ENCODE measurements around the gene CHI3L1.

The CHI3L1 gene

DNA sequence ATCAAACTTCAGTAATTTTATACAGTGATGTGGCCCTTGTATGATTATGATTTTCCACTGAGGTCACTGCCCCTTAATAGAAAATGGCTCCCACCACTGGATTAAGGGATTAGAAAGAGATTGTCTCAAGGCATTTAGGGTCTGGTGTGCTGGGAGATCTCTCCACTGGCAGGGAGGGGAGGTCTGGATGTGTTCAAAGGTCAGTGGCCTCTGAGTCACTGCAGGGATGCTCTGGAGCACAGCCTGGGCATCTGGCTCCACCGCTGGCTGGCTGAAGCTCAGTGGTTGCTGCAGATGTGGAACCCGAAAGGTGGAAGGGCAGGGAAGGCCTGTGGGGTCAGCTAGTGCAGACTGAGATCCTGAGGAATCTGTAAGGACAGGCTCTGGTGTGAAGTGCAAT lies 18.3 kb upstream of the CHI3L1 start:
- no peak for DNase-seq

DNA sequence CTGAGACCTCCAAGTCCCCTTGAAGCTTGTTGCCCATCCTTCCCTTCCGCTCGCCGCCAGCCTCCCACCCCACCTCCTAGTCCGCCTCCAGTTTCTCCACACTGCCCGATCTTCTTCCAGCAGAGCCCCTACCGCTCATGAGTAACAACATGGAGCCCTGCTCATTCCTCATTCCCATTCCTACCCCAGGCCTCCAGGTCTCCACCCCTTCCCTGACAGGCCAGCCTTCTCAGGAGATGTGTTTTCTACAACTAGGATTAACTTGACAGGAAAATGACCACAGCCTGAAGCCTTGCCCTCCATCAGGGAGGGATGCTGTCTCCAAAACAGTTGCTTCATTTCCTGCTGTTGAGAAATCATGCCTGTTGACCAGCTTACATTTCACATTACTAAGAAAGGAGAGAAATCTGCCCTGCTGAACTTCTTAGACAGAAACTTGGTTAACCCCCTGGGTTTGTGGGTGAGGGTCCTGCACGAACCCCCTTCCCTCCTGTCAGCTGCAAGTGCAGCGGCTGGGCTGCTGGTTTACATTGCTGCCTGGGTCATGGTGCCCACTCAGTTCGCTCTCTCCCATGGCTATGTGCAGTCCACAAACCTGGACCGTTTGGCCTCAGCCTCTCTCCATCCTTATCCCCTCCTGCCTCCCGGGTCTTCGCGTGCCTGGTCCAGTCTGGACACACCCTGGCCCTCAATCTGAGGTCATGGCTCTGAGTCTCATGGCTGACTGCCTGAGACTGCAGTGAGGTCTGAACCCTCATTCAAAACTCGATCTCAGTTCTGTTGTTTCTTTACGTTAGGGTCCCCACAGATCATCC lies 16.1 kb upstream of the CHI3L1 start:
- DNase-seq = no peak

DNA sequence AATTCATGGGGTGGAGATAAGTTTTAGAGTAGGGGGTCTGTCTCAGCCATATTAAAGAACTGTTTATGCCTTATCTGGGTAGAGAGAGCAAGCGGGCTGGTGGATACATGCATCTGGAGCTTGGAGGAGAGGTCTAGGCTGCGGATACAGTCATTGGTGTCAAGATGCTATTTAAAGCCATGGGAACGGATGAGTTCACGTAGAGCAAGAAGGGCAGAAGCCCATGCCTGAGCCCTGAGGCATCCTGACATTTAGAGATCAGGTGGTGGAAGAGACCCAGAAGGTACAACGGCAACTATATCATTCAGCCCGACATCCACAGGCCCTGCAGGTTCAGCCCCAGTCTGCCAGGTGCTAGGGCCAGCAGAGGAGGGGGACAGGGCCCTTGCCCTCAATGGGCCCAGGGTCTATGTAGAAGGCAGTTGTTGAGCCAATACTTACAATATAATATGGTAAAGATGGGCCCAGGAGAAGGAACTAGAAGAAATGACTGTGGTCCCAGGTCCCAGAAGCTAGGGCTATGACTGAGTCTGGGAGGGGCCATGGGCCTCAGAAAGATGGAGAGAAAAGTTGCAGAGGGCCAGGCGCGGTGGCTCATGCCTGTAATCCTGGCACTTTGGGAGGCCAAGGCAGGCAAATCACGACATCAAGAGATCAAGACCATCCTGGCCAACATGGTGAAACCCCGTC lies 15.2 kb upstream of the CHI3L1 start:
- DNase-seq = no peak

DNA sequence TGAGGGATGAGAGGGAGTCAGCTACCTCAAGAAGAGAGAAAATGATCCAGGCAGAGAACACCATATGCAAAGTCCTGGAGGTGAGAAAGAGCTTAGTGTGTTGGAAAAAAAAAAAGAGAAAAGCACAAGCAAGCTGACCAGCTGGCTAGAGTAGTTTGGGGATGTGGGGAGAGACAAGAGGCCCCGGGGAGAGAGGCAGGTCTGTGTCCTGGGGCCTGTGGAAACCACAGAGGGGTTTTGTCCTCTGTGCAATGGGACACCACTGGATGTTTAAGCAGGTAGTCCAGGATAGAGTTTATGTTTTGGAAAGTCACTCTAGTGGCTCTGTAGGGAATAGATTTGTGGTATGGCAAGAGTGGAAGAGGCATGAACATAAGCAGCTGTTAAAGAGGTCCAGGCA lies 14.4 kb upstream of the CHI3L1 start:
- DNase-seq = no peak

DNA sequence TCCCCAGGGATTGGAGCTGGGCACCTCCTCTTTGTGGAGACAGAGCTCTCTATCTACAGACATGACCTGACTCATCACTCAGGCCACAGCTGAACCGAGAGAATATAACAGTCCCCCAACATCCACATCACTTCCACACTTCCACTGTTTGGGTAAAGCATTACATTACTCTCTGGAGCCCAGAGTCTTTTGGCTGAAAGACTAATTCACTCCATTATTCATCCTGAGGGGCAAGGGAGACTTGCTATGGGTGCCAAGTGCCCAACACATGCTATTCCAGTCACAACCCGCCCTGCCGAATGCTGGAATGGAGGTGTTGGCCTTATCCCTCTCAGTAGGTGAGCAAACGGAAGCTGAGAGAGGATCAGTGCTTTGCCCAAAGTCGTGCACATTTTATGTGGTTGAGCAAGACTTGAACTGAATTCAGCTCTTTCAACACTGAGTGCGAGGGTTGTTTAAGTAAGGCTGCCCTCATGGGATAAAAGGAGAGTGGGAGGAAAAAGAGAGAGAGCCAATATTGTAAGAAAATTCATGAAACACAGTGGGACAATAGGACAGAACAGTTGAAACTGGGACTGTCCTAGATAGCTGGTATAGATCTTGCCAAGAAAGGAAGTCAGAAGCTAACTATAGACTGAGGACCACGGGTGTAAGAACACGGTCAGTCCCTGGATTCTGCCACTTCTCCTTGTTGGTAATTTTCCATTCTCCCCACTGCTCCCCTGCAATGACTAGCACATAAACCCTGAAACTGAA lies 13.5 kb upstream of the CHI3L1 start:
- no peak for DNase-seq

DNA sequence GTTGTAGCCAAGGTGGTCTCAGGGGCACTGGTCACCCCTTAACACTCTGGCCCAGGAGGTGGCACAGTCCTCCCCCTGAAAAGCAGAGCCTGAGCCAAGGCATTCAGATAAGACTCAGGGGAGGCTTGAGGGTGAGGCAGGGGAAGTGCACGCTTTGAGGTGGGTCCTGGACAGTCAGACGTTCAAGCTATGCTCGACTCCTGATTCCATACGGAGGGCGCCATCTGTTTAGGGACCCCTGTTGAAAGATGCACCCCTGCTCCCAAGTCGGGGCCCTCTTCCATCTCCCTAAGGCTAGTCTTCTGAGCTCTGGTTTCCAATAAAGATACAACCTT lies 12.9 kb upstream of the CHI3L1 start:
- DNase-seq = no peak

DNA sequence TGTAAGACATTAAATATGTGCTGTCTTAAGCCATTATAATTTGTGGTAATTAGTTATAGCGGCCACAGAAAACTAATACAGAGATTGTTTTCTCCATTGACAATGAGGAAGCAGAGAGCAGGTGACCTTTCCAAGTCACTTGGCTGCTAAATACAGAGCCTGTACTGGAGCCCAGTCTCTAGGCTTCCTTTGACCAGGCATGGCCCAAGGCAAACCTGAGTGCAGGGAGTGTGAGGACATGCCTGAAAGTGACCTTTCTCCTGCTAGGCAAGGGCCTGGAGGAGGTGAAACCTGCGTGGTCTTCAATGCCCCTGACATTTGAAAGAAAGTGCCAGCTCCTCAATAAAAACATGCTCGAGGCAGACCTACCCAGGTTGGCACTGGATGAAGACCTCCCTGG lies 12.5 kb upstream of the CHI3L1 start:
- no peak for DNase-seq

DNA sequence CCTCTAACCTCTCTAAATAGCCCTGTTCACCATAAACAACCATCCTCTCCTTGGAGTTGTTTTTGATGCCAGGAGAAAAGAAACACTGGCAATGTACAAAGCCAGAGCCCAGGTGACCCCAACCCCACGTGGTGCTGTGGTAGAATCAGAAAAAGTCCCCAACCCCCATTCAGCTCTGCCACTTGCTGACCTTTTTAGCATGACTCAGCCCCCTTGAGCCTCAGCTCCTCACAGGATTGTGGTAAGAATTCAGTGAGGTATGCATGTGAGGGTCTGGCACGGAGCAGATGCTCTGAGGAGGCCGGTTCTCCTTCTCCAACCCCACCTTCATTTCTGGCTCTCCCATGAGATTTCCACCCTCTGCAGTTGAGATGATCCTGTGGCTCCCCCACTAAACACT lies 11.1 kb upstream of the CHI3L1 start:
- peak; percentile 80 for DNase-seq

DNA sequence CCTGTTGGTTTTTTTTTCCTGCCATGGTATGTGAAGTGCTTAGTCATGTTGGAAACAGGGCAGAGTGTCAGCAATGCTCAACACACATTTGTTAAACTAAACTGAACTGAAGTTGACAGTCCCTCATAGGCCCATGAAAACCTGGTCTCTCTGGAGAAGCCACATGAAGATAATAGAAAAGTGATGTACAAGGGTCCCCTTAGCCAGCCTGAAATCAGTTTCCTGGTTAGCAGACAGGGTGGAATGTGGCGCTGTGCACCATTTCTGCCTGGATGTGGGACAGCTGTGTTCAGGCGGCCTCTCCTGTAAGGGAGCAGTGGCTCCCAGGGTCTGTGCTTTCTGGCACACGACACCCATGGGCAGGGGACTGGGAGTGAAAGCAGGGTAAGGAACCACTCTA lies 9.9 kb upstream of the CHI3L1 start:
- no peak for DNase-seq

DNA sequence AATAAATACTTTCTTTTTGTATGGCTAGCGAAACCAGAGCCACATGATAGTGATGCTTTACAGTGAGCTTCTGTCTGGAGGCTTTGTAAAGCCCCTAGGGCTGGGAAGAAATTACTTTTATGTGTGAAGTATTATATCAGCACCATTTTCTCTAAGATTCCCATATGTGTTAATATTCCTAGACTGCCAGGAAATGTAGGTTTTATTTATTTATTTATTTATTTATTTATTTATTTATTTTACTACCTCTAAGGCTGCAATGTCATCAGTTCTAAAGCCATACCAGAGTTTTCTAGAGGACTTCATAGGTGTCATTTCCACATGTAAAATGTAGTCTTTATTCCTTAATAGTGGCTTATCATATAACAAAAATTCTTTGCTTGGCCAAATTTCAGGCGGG lies 4.4 kb upstream of the CHI3L1 start:
- no peak for DNase-seq

DNA sequence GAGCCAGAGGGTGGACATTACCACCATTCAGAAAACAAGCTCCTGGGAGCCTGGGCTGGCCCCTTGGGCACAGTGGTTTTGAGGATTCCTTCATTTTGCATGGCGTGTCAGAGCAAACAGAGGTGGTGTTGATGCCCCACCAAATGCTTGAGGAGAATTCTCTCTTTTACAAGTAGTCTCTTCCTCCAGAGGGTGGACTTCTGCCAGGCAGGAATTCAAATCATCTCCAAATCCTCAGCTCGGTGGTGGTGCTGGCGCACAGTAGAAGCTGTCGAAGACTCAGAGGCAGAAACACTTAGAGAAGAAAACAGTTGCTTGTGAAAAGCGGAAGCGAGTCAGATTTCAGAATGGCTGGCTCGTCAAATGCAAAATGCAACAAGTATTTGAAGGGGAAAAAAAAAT lies 3.4 kb upstream of the CHI3L1 start:
- no peak for DNase-seq

DNA sequence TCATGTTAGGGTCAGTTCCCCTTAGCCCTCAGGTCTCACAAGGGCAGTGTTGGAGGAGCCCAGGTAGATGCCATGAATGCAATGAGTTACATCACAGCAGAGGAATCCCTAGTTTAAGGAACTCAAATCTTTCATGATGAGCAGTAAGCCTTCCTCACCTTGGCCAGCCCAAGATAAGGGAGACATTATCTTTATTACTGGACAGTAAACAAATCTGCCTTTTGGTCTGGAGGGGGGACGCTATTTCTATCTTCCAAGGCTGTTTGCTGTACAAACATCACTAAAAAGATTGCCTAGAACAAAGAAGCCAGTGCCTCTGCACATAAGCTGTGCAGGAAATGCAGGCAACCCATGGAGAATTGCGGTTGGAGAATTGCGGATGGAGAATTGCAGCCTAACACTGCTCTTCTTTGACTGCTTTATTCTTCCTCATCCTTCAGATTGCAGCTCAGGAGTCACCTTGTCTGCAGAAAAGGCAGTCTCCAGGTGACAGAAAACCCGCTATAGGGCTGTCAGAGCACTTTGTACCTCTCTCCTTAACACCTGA lies 2.3 kb upstream of the CHI3L1 start:
- DNase-seq = no peak

DNA sequence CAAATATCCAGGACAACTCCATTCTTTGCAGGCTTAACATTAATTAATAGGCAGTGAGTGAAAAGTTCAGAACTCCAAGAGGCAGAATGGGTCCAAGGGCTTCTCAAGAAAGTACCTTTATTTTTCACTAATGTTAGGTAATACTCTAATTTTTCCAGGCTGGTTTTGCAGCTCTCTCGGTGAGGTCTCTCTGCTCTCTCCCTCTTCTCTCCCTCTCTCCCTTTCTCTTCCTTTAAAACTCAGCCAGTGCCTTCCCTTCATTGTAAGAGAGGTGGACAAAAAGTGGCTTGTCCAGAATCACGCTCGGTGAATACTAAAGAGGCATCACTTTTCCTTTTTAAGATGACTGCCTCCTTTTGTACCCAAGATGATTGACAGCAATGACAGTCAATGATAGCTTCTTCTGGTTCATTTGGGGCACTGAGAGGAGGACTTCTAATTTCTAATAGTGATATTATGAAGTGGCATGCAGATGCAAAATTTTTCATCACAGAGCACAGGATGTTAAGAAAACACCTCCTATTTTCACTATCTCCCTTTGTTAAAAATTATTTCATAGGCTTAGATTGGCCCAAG lies 1.3 kb upstream of the CHI3L1 start:
- DNase-seq = no peak

DNA sequence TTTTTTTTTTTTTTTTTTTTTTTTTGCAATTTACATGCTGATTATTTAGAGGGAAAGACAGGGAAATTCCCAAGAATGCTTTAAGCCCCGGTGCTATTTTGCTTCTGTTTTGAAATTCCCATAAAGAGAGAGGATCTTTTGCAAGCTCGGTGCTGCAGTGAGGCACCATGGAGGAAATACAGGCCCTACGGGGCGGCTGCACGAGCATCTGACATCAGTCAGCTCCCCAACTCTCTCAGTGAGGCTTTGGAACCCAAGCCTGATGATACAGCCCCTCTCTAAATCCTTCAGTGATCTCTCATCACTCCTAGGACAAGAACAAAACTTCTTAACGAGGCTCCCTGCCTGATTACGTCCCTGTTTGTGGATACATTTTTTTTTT lies 791 bp upstream of the CHI3L1 start:
- no peak for DNase-seq

DNA sequence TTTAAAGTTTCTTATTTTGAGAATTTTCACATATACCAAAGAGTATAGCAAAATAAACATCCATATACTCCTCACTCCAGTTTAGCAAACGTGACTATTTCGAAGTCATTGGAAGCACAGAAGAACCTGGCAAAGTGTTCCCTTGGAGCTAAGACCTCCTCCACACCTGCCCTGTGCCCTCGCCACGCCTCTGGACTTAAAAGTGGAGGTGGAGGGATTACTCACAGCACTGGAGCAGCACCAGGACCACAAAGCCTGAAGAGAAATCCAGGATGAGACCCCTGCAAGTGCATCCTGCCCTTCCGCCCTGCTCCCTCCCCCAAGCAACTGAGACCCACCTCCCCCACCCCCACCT lies 436 bp downstream of the CHI3L1 start:
- no peak for DNase-seq

DNA sequence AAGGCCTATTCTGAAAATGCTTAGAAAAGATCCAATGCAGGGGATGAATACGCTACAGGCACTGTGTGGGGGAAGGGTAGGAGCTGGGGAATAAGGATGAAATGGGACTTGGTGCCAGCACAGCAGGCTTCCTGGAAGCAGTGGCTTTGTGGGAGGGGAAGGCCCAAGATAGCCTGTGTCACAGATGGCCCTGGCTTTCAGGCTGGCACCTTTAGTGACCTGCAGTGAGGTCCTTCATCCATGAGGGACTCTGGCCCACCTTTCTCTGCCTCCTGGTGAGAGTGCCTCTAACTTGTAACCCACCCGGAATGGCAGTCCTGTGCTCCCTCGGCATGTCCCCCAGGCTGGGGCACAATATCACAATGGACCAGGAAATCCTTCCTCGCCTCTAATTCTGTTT lies 919 bp downstream of the CHI3L1 start:
- DNase-seq = no peak

DNA sequence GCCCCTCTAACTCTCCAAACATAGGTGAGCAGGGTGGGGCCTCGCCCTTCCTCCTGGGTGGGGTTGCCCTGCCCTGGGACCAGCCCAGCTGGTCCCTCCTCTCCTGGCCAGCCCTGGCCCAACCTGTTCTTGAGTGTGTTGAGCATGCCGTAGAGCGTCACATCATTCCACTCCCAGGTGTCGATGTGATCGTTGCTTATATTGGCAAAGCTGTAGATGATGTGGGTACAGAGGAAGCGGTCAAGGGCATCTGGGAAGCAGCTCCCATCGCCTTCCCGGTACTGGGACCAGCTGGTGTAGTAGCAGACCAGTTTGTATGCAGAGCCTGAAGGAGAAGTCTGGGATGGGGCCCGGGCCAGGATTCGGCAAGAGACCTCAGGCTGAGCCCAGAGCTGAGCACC lies 1.4 kb downstream of the CHI3L1 start:
- DNase-seq = no peak

DNA sequence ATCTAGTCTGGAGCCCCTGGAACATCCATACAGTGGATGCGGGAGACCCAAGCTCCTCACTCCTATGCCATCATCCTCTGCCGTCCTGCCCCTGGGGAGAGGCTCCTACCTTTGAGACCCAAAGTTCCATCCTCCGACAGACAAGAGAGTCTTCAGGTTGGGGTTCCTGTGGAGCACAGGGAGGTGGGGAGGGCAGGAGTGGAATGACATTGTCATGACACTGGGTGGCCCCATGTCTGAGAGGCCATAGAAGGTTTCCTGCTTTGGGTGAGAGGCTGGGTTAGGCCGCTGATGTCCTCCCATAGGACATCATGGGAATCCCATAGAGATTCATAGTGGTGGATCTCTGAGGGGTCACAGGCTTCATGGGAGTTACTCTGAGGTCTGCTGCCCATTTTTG lies 2.0 kb downstream of the CHI3L1 start:
- DNase-seq = no peak

DNA sequence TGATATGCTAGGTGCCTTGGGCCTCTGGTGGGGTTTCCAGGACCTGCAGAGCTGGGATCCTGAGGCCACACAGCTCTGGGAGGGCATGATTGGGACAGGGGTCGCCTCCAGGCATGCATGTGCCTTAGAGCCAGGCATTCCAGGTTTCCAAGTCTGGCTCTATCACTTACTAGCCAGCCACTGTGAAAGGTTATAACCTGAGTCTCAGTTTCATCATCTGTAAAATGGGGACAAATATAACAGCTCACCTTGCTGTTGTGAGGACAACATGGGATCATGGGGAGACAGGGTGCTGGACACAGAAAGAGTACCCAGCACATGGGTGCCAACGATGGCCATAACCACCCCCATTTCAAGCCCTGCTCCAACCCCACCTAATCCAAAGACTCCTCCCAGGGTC lies 2.7 kb downstream of the CHI3L1 start:
- no peak for DNase-seq

DNA sequence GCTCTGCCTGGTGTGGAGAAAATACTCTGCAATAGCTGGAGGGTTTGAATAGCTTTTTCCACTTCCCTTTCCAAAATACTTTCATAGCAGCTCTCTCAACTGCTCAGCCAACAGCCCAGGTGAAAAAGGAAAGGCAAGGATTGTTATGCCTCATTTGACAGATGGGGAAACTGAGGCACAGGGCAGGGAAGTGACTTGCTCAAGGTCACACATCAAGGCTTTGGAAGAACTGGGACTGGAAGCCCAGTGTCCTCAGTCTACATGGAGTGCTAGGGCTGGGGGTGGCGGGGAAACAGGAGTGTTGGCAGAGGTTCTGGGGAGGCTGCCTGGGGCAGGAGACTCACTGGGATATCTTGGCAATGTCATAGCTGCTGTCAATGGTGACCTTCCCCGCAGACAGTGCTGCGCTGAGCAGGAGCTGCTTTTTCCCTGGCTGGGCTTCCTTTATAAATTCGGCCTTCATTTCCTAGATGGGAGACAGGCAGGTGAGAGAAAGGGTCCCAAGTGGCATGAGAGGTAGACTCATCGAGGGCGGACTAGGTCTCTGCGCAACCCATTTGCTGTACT lies 4.0 kb downstream of the CHI3L1 start:
- DNase-seq = no peak

DNA sequence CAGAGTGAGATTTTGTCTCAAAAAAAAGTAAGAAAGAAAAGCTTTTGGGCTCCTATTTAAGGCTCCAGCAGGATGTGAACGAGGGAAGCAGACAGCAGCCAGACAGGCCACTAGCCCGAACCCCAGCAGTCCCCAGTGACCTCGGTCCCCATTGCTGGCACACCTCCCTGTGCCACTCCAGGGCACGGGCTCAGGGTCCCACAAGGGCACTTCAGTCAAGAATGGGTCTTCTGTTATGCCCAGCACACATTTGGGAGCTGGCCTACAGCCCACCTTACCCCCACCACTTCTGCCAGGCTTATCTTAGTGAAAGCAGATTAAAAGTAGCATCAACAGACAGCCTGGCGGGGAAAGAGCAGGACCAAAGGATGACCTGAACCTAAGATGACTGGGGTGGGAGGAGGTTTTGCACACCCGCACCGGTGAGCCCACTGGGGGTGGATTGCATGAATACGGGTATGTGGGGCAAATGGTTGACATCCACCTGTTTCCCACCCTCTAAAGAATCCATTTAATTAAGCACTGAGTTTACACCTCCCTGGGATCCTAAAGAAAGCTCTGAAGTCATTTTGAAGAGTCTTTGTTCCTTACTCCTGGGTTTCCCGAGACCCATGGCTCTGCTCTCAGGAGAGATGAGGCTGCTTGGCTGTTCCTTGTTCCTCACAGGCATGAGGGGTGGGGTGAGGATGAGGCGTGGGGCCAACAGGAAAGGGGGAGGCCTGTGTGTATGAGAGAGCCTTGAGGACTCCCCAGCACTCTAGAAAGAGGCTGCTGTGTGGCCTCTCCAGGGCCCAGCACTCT lies 4.7 kb downstream of the CHI3L1 start:
- DNase-seq = no peak

DNA sequence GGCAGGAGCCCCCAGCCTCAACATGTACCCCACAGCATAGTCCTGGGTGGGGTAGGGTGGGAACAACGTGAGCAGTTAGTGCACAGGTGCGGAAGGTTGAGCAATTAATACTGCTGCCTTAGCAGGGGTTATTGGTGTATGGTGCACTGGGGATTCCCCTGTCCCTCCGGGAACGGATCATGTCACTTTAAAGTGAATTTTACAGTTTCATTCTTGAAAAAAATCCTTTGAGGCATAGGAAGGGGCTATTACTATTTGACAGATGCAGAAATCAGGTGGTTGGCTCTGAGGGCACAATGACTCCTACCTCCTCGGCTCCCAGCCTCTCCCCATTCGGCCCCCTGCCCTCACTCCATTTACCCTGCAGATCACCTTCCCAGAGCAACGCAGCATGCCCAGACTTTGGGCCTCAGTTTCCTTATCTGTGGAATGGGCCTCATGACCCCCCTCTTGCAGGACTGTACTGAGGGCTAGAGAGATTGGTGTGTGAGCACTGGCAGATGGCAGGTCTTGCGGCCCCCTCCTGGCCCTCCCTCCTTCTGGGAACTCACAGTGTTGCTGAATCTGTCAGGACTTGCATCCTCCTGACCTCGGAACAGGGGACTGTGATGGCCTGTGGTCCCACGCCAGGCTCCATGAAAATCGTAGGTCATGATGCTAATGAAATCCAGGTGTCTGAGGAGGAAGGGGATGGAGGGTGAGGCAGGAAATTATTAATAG lies 5.7 kb downstream of the CHI3L1 start:
- no peak for DNase-seq

Measured in kidney glomerular epithelial cell (primary cell).